Embryonic facial prominence (tissue), 1 donor: ENCODE data around the gene DNAJC5.
A peak's percentile ranks its signal among the peaks of the same experiment; 100 is the strongest.

Experiments used
- DNase-seq: peaks from one replicate; pipeline ENCODE4 v3.0.0-alpha.2; 2016; ENCODE audit errors: extremely low spot score

DNAJC5 gene

DNA sequence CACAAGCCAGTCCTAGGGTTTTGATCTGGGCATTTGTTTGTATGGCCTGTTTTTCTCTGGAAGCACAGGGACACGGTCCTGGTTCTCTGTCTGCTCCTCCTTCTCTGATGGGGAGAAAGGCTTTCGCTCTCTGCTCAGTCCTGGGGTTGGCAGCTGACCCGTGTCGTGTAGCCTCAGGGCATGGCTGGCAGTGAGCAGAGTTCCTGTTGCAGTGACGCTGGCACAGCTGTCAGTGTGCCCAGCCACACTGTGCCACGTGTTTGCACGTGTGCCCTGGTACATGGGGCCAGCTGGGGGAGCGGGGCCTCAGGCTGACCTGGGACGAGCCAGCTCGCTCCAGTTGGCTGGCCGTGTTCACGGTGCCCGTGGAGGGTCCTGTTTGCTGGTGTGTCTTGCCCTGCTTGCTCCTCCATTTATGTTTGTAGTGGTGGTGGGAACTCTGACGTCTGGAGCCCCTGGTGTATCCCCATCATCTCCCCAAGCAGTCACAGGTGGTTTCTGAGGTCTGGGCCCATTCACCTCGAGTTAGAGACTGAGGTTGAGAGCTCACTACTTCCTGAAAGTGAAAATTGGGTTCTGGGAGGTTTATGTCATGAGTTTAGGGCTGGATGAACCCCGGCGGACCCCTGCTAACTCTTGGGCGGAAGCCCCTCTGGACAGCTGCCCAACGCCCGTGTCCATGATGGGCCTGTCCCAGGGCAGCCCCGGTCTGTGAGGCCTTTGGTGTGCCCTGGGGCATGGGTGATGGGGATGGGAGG, 10.2 kb upstream of the DNAJC5 start:
- DNase-seq = no peak

DNA sequence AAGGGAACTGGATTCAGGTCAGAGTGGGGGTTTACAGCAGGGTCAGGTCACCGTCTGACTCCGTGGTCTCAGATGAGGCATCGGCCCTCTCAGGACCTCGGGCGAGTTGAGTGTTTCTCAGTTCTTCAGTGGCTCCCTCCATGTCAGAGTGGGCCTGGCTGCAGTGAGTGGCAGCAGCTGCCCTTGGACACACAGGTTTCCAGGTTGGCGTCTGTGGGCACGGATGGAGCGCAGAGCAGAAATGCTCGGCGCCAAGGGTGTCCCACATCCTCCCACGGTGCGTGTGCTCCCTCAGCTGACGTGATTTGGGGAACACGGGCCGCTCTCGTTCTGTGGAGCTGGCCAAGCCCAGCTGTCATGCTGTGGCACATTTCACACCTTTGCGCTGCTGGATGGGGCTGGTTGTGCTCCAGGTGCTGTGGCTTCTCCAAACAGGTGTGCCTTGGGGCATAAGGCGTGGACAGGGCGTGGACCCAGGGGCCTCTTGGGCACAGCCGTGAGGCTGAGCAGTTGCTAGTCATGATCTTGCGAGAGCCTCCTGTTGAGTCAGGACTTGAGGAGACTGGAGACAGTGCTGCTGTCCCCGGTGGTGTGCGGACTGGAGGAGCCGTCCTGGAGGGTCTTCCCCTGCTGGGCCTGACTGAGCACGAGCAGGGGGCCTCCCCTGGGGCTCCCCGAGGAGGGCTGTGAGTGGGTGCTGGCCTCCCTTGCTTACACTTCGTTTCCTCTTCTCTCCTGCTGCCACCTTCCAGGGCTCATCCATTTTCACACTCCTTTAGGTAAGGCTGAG, 9.5 kb upstream of the DNAJC5 start:
- no peak for DNase-seq

DNA sequence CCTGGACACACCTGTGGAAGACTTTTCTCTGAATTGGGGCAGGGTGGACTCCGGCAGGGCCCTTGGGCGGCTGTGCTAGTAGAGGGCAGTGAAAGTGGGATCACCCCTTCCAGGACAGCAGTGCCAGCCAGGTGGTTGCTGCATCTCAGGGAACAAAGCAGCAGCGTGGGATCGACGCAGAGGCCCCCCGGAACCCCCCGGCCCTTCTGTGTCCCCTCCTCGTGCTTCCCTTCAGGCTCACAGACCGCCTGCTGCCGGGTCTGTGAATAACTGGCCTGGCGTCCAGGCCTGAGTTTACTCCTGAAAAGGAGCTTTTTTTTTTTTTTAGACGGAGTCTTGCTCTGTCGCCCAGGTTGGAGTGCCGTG, 8.9 kb upstream of the DNAJC5 start:
- no peak for DNase-seq

DNA sequence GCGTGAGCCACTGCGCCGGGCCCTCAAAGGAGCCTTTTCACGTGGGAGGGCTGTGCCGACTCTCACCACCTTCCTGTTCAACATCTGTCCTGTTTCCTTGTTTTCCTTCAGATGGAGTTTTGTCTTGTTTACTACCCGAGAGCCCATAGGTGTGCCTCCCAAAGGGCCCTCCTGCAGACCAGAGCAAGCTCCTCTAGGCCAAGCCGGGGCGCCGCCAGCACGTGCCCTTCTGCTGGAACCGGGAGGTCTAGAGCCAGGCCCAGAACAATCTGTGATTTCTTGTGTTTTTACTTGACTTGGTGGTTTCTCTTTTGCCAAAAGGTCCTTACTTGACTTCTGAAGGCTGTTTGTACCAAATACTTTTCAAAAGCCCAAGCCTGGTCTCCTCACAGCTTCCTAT, 8.0 kb upstream of the DNAJC5 start:
- no peak for DNase-seq

DNA sequence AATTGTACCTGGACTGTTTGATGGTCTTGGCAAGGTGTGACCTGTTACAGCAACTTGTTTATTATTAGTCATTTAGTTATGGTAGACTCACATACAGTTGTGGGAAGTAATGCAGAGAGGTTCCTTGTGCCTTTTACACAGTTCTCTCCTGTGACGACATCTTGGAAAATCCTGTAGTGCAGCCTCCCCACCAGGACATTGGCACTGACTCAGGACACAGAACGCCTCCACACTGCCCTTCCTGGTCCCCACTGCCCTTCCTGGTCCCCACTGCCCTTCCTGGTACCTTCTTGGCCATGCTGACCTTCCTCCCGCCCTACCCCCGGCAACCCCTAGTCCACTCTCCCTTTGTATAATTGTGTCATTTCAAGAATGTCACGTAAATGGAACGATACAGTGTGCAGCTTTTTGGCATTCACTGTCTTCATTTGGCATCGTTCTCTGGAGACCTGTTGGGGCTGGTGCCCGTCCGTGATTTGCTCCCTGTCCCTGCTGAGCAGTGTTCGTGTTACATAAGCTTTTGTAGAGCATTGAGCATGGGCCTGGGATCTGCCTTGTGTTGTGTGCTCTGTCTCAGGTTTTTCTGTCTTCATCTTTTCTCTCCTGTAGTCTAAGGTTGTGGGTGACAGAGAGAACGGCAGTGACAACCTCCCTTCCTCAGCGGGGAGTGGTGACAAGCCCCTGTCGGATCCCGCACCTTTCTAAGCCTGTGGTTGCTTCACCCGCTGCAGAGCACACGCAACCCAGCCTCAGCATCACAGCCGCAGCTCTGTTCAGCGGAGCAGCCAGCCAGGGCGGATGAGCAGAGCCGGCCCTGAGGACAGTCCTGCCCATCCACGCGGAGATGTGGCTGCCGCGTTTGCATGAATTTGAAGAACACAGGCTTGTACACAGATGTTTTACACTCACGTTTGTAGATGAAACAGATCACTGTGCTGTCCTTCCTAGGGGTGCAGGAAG, 5.4 kb upstream of the DNAJC5 start:
- DNase-seq = no peak

DNA sequence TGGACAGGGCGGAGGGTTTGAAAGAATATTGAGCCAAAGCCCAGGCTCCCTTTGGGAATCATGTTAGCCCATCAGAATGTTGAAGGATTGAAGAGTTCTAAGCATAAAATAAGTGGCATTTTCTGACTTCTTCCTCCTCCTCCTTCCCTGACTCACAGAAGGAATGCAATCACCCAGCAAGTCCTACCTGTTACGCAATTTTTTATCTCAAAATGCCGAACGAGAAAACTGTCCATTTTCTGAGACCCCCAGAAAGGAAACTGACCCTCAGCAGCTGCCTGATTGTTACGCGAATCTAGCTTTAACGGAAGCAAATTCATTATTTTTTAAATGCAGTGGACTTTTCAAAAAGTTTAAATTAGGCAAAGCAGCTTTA, 4.7 kb upstream of the DNAJC5 start:
- no peak for DNase-seq

DNA sequence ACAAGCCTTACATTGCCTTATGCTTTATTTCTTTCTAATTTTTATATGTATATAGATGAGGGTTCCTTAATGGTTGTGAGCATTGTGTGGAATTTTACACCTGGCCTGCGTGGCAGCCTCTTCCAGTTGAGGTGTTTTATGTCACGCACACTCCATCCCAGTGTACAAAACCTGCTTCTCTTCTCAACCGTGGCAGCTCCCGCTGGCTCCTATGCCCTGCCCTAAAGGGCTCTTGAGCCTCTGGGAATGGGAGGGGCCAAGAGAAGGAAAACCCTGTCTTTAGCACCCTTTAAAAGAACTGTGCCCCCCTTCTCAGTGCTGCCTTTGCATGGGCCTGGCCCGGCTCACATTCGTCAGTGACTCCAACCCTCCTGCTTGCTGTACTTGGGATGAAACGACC, 4.3 kb upstream of the DNAJC5 start:
- no peak for DNase-seq

DNA sequence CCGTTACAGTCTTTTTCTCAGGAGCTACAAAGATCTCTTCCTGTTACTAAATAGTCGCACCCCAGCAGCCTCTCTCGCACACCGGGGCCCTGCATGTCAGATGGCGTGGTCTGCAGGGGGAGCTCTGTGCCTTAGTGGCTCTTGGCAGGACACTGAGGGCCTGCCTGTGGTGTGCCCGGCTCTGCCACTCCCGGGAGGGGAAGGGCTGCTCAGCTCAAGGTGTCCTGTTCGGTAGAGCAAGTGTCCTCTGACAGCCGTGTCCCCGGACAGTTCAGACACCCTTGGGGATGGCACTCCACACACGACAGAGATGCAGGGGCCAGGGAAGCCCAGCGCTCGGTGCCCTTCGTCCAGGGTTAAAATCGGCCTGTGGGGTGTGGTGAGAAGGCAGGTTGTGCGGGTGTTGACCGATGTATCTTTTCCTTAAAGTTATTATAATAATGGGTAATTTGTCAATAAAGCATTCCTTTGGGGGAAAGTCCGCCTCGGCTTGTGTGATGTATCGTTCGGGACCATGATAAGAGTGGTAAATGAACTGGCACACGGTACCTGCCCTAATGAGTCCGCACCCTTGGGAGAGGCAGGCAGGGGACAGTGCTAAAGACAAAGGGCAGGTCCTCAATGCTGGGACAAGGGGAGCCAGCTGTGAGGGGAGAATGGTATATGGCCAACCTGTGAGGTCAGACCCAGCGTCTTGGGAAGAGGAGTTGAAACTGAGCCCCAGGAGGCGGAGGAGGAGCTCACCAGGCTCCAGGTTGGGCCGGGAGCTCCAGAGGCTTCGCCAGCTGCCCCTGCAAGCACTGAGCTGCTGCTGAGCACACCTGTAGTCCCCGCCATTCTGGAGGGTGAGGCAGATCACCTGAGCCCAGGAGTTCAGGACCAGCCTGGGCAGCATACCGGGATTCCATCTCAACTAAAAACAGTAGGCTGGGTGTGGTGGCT, 3.6 kb upstream of the DNAJC5 start:
- DNase-seq = no peak

DNA sequence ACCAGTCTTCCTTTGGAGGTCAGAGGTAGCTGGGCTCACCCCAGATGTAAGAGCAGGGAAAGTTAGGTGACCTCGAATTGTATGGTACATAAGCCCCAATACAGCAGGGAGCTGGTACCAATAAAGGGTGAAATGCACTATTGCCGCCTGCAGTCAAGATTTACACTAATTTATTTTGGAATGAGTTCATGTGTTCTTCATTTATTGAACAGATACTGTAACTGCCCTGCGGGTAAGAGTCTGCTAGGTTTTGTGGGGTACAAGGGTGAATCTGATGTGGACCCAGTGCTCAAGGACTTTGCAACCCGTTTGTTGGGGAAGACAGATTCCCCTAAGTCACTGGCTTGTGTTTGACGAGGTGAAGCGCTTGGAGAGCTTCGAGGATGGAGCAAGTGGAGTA, 2.5 kb upstream of the DNAJC5 start:
- no peak for DNase-seq

DNA sequence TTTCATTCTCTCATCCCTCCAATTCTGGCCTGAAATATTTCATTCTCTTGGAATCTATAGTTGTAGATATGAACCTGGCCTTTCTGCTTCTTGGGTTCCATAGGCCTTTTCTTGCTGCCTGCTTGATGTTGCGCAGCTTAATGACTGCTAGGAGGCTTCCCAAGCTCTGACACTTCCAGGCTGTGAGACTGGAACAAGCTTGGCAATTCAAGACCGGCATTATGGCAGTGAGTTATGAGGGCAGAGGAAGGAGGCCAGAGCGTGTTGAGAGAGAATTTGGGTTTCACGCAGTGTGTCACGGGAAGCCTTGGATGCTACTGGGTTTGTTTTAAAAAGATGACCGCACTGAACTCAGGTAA, 948 bp upstream of the DNAJC5 start:
- no peak for DNase-seq

DNA sequence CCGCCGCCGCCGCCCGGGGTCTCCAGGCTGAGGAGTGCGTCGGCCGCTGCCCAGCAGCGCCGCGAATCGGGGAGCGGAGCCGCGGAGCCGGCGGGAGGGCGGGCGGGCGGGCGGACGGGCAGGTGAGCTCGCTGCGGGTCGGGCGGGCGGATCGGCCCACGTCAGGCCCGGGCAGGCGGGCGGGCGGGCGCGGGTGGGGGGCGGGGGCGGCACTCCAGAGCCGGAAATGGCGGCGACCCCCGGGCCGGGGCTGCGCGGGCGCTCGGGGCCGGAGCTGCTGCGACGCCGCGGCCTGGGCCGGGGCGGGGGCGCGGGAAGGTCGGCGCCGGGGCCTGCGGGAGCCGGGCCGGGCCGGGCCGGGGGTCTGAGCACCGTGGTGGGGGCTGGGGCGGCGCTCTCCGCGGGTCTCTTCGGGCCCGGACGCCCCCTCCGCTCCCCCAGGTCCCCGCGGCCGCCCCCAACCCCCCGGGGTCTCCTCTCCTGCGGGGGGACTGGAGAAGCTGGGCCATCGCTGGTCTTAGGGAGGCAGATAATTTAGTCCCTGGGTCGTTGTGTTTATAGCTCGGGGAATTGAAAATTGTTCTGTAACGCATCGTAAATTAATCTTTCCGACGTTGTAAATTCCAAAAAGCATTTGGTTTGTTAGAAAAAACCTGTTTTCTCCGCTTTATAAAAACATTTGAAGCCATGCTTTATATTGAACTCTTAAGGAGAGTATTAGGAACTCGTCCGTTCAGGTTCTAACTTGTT, 451 bp downstream of the DNAJC5 start:
- no peak for DNase-seq

DNA sequence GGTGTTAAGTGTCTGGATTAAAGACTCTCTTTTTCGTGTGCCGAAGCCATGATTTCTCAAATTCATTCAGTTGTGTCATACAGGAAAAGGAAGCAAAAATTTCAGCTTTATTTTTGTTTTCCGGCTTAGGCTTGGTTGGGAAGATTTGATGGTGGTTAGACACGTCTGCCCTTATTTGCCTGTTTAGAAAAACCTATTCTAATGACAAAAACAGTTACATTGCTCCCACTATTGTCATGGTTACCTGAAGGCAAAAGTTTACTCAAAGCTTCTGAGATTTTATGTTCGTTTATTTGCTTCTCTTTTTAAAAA, 982 bp downstream of the DNAJC5 start:
- peak; percentile 14 for DNase-seq

DNA sequence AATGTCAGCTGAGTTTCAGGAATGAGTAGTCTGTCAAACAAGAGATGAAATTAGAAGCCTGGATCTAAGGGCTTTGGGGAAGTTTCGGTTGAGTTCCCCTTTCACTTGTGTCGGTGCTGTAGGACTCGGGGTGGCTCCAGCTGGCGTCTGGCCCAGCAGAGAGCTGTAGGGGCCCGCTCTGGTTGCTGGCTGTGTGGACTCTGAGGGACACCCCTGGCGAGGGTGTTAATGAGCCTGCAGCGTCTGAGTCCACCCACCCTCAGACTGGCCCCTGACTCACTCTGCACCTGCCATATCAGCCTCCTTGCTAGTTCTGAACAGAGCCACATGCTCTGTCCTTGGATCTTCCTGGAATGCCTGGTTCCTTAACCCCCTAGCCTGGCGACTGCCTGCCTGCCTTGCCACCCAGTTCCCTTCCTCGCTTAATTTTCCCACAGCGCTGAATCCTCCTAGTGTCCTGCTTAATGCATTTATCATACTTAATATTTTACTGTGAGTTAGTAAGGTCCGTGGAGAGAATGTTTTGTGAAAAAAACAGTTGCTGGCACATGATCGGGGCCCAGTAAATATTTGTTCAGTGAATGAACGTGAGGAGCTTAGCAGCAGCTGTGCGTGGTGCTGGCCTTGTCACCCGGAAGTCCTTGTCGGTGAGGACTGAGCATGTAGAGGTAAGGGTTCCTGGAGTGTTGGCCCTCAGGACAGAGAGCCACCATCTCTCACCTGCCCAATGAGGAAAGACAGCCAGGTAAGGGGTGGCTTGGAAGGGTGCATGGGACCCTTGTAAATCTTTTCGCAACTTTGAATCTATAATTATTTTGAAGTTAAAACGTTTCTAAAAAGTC, 1.6 kb downstream of the DNAJC5 start:
- DNase-seq = no peak

DNA sequence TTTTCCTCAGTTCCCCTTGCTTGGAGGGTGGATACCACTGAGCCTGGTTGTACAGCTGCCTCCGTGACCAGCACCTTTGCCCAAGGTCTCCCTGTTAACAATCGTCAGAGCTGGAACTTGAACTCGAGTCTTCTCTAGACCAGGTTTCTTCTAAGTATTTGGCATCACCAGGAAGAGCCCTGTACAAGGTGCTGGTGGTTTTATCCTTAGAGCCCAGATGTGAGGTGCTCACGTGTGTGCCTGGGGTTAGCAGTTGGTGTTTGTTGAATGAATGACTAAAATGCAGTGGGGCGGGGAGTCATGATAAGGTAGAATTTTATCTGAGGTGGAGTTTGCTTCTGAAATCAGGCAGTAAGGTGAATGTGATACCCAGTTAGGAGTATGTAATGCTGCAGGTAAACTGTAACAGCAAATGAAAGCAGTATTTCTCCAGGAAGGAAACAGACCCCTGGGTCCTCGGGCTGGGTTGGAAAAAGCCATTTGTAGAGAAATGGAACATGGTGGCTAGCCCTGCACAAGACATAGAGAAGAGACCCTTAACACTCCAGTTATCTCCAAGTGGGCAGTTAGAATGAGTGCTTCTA, 3.1 kb downstream of the DNAJC5 start:
- DNase-seq = no peak

DNA sequence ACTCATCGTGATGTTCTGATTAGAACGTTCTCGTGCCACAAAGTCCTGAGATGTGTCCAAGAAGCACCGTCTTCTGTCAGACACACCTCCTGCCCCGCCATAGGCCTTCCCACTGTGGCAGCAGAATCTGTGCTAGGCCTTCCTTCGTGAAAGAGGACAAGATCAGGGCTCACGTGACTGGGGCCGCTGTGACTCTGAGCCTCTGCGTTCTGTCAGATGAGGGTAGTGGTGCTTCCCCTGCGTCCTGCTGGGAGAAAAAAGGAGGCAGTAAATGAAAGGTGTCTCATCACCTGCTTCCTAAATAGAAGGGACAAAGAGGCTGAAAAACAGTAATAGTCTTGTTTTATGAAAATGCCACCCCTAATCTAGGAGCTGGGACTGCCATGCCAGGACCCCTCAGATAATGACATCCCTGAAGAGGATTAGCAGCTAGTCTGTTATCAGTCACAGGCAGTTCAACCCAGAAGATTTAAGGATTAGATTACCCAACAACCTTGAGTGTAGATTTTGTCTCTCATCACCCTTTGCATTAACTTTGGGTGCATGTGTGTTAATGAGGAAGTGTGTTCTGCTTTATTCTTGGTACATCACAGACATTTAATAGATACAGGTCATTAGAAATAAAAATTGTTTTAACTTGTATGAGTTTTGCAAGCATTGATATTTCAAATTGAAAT, 4.1 kb downstream of the DNAJC5 start:
- no peak for DNase-seq

DNA sequence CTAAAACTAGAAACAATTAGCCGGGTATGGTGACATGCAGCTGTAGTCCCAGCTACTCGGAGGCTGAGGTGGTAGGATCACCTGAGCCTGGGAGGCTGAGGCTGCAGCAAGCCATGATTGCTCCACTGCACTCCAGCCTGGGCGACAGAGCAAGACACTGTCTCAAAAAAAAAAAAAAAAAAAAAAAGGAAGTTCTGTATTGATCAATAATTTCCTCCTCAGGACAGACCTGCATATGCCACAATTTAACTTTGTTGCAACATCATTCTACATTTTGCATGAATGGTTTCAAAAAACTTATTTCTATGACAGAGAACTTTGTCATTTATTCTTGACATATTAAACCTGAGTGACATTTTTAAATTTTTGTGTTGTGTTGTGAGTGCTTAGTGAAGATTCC, 5.5 kb downstream of the DNAJC5 start:
- no peak for DNase-seq

DNA sequence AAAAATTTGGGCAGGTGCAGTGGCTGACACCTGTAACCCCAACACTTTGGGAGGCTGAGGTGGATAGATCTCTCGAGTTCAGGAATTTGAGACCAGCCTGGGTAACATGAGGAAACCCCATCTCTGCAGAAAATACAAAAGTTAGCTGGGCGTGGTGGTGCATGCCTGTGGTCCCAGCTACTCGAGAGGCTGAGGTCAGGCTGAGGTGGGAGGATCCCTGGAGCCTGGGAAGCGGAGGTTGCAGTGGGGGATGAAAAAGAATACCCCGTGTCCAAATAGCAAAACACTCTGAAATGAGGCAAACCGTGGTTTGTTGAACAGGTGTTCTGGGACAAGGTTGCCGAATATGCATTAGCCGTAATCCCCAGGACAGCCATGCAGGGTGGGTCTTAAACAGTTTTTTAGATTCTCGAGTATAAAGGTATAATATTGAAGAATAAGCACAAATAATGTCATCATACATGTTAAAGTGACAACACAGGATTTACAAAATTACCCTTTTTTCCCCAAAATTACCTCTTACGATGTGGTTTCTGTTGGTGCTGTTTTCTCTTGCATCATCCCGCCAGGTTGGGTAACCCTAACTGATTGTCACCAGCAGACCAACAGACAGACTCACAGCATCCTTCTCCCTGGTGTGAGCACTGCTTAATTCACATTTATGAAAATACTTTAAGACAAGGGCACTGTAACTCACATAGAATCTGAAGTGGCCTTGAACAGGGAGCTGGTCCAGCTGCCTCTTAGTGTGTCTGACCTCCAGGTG, 9.1 kb downstream of the DNAJC5 start:
- no peak for DNase-seq

DNA sequence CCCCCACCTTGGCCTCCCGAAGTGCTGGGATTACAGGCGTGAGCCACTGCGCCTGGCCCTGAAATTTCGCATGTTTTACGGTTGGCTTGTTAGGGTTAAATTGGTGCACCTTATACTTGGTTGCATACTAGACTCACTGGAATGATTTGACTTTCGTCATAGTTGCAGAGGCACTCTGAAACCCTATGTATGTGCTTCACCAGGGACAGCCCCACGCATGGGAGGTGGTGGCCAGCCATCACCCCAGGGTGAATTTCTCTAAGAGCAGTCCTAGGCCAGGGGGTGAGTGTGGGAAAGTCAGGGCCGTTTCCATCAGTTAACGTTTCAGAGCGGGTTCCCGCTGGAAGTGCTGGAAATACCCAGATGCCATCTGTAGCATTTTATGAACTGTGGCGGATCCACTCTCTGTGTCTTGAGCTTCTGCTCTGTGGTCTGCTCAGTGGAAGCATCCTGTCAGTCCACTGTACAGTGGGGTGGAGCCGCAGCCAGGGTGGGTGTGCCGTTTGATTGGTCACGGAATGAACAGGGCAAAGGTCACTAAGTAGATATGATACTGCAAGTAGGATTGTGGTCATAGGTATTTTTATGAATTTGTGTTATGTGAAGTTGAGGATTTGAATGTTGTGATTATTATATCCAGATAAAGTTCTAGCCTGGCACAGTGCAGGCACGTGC, 13.2 kb downstream of the DNAJC5 start:
- DNase-seq = no peak
